Smooth muscle cell (in vitro differentiated cells): ENCODE results near the gene UNC93A. TPM values are rescaled to one million over a fixed set of nuclear protein-coding genes. Genes with fewer than 3 reads are reported as not detected.
"Not testable (repeated sequence)": the region's sequence is repeated elsewhere in the genome, so short reads cannot be mapped to it uniquely, and the experiment has no call there.

Source experiments
- DNase-seq: peaks from one replicate; lab custom pipeline; 2025; ENCODE audit not compliant: unreplicated experiment; lab: John Stamatoyannopoulos, UW
- H2AFZ ChIP-seq: fragments of 200-600 bp; sonication (generic); 2 replicates; pipeline ENCODE4 v1.6.0; 2016; ENCODE audit warnings: antibody characterized with exemption, low read depth, mild to moderate bottlenecking
- H3F3A ChIP-seq: fragments of 200-600 bp; sonication (generic); 2 replicates; pipeline ENCODE4 v1.6.0; 2017; ENCODE audit warnings: antibody characterized with exemption, low read depth
- H3K27ac ChIP-seq: fragments of 200-600 bp; sonication (generic); 2 replicates; pipeline ENCODE4 v1.5.1; 2016; ENCODE audit warnings: low read depth, mild to moderate bottlenecking
- H3K27me3 ChIP-seq: fragments of 200-600 bp; sonication (generic); 2 replicates; pipeline ENCODE4 v1.6.1; 2016; ENCODE audit warnings: low read depth, mild to moderate bottlenecking
- H3K36me3 ChIP-seq: fragments of 200-600 bp; sonication (generic); 2 replicates; pipeline ENCODE4 v1.5.1; 2016; ENCODE audit warnings: low read depth
- H3K4me1 ChIP-seq: fragments of 200-600 bp; sonication (generic); 2 replicates; pipeline ENCODE4 v1.5.1; 2016; ENCODE audit warnings: low read depth
- H3K4me2 ChIP-seq: fragments of 200-600 bp; sonication (generic); 2 replicates; pipeline ENCODE4 v1.6.0; 2016; ENCODE audit warnings: mild to moderate bottlenecking
- H3K4me3 ChIP-seq: fragments of 200-600 bp; sonication (generic); 2 replicates; pipeline ENCODE4 v1.5.1; 2016; ENCODE audit warnings: mild to moderate bottlenecking
- H3K79me2 ChIP-seq: fragments of 200-600 bp; sonication (generic); 2 replicates; pipeline ENCODE4 v1.6.0; 2016; ENCODE audit warnings: low read depth, mild to moderate bottlenecking
- H3K9ac ChIP-seq: fragments of 200-600 bp; sonication (generic); 2 replicates; pipeline ENCODE4 v1.6.0; 2016; ENCODE audit warnings: low read depth
- H3K9me3 ChIP-seq: fragments of 200-600 bp; sonication (generic); replicated peaks from 2 replicates; pipeline ENCODE4 v1.5.1; 2016; ENCODE audit warnings: low read depth
- H4K20me1 ChIP-seq: fragments of 200-600 bp; sonication (generic); 2 replicates; pipeline ENCODE4 v1.6.0; 2016; ENCODE audit warnings: low read depth
- WGBS: methylation state at CpG from one replicate; pipeline ENCODE4 v1.1.7; 2016; ENCODE audit warnings: low lambda C conversion rate; 5-methylcytosine and 5-hydroxymethylcytosine counted together
- polyA plus RNA-seq: library from polyadenylated mRNA; unstranded; fragments of >200 nt; fragmentation: Nextera tagmentation; extraction: Ambion mirVana; gene quantifications from 2 replicates; pipeline ENCODE4 v1.2.1, GENCODE V29; 2016
- total RNA-seq: library from RNA; depleted of rRNA; stranded (reverse); fragments of >200 nt; gene quantifications from 2 replicates; pipeline ENCODE4 v1.2.3, GENCODE V29; 2014
- TF ChIP-seq, protein P1 (sequence below): fragments of 200-600 bp; sonication (generic); IDR thresholded peaks from 2 replicates; pipeline ENCODE4 v1.5.1; 2017; ENCODE audit warnings: borderline replicate concordance, mild to moderate bottlenecking, antibody characterized with exemption; ENCODE audit not compliant: insufficient read depth, poor library complexity, severe bottlenecking

UNC93A gene
- total and polyA plus RNA-seq, 2 experiments from 2014 or later, result not detected

DNA sequence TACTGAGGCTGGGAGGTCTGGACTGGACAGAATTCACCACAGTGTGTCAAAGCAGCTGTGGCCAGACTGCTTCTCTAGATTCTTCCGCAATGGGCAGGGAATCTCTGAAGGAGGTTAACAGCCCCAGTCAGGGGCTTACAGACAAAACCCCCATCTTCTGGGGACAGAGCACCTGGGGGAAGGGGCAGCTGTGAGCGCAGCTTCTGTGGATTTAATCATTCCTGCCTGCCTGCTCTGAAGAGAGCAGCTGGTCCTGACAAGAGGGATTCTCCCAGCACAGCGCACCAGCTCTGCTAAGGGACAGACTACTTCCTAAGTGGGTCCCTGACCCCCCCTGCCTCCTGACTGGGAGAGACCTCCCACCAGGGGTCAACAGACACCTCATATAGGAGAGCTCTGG, 32.5 kb upstream of the UNC93A start:
- Histone ChIP-seq H3K79me2 (no peaks in the 10 kb centered on the region), H3K4me2 (no peak overlapping the region), H3K9ac (no peak overlapping the region), H3K4me3 (no peak overlapping the region), H2AFZ (no peak overlapping the region), H3K36me3 (no peaks in the 10 kb centered on the region), H3K27ac (no peak overlapping the region), H3K27me3 (no peaks in the 10 kb centered on the region), H3K9me3 (no peaks in the 10 kb centered on the region), H3K4me1 (no peaks in the 10 kb centered on the region), H3F3A (no peaks in the 10 kb centered on the region), H4K20me1 (no peaks in the 10 kb centered on the region)
- no peak for DNase-seq
- TF ChIP-seq, protein P1, sequence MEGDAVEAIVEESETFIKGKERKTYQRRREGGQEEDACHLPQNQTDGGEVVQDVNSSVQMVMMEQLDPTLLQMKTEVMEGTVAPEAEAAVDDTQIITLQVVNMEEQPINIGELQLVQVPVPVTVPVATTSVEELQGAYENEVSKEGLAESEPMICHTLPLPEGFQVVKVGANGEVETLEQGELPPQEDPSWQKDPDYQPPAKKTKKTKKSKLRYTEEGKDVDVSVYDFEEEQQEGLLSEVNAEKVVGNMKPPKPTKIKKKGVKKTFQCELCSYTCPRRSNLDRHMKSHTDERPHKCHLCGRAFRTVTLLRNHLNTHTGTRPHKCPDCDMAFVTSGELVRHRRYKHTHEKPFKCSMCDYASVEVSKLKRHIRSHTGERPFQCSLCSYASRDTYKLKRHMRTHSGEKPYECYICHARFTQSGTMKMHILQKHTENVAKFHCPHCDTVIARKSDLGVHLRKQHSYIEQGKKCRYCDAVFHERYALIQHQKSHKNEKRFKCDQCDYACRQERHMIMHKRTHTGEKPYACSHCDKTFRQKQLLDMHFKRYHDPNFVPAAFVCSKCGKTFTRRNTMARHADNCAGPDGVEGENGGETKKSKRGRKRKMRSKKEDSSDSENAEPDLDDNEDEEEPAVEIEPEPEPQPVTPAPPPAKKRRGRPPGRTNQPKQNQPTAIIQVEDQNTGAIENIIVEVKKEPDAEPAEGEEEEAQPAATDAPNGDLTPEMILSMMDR, result no peak
- WGBS, result 95% methylated on average over 3 of the region's 3 CpGs

DNA sequence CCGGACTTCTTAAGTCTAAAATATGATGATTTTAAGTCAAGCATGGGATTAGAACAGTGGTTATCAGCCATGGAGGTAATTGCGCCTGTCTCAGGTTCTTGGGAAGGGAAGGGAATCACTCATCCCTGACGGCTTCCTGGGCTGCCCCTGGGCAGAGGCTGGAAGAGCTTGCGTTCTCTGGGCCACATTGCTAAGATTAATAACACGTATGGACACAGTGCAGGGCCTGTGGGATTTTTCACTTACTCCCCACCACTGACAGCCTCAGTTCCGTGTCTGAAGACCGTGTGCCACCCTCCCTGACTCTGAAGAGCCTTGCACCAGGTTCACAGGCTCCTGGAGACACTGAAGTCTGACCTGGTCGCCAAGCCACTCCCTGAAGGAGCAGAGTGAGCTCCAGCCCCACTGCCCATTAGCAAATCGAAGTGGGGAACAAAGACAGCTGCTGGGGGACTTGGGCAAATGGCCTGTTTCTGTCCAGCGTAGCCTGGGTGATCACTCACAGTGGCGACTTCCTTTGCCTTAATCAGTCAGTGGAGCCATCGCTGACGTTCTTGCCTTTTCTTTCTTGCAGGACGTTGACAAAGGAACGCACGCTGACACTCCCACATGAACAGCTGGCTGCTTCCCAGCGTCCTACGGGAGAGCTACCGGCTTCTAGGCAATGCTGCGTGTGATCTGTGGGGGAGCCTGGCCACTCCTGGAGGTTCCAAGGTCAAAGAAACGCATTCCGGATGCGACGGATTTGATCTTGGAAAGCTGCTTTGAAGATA, 24.9 kb upstream of the UNC93A start:
- not testable (repeated sequence) for H3K79me2 ChIP-seq, H3F3A ChIP-seq, H3K4me3 ChIP-seq, H3K4me2 ChIP-seq, H2AFZ ChIP-seq, H3K9ac ChIP-seq, H3K27me3 ChIP-seq, DNase-seq, H3K9me3 ChIP-seq, H4K20me1 ChIP-seq, H3K4me1 ChIP-seq, H3K36me3 ChIP-seq, H3K27ac ChIP-seq
- WGBS, result 88% methylated on average over 8 of the region's 24 CpGs

DNA sequence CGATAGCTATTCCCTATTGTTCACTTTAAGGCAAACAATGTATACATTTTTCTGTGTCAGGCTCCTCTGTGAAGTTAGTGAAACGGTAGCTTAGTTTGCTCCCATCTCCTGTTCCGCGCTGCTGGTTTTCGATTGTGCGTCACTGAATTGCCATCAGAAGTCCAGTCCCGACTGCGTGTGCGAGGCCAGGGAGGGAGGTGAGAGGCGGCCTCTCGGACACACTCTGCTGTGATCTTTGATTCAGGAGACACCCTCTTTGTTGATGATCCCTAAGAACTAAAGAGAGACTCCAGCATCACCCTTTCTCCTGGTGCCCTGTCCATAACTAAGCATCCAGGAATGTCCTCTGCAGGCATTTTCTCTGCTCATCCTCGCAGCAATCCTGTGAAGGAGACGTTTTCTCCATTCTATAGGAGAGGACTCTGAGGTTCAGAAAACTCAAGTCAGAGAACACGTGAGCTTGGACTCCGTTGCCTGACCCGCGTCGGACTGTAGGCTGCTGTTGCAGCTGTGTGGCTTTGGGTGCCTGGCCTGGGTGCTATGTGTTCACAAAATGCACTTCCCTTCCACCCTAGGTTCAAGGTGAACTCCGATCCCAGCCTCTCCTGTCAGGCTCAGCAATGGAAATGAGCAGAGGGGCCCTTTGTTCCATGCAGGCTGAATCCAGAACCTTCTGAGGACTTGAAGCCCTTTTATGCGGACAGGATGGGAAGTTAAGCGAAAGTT, 24.1 kb upstream of the UNC93A start:
- no peak for DNase-seq
- WGBS, result 97% methylated on average over 20 of the region's 21 CpGs
- no peaks in the 10 kb centered on the region for H3K9me3 ChIP-seq
- H3K4me1 ChIP-seq, result no peaks in the 10 kb centered on the region
- no peak overlapping the region for H2AFZ ChIP-seq
- no peak overlapping the region for H3K4me2 ChIP-seq
- no peaks in the 10 kb centered on the region for H3K27me3 ChIP-seq
- H3K36me3 ChIP-seq, result no peaks in the 10 kb centered on the region
- no peak overlapping the region for H3K9ac ChIP-seq
- no peaks in the 10 kb centered on the region for H3K79me2 ChIP-seq
- H4K20me1 ChIP-seq, result no peaks in the 10 kb centered on the region
- H3K4me3 ChIP-seq, result no peak overlapping the region
- no peaks in the 10 kb centered on the region for H3F3A ChIP-seq
- no peak overlapping the region for H3K27ac ChIP-seq
- TF ChIP-seq, protein P1, result no peak

DNA sequence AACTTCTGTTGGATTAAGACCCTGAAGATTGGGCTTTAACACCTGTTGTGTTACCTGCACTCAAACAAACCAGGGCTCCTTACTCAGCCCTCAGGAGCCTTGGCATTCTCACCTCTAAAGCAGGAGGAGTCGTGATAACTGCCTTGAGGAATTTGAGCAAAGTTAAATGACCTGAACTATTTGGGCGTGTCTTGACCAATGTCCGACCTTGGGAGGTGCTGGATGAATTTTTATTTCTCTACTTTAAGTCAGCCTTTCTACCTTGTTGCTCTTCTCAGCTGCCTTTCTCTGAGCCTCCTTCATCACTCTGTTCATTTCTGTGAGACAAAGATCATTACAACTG, 23.6 kb upstream of the UNC93A start:
- H3K4me1 ChIP-seq, H3K27me3 ChIP-seq, H3K9ac ChIP-seq, H3K36me3 ChIP-seq, H3F3A ChIP-seq, H3K4me3 ChIP-seq, H3K4me2 ChIP-seq, H3K79me2 ChIP-seq, H3K9me3 ChIP-seq, H3K27ac ChIP-seq, H4K20me1 ChIP-seq, H2AFZ ChIP-seq, DNase-seq: not testable (repeated sequence)
- 85% methylated on average over 3 of the region's 3 CpGs for WGBS
